RPMI7951 (cell line): ENCODE measurements around the gene TPP1. TPM values are rescaled to one million over a fixed set of nuclear protein-coding genes. Genes with fewer than 3 reads are reported as not detected.

Experiments
- DNase-seq: peaks from one replicate; pipeline ENCODE4 v3.0.0-alpha.2; 2012; ENCODE audit warnings: low read depth
- total RNA-seq: library from RNA; depleted of rRNA; stranded (reverse); fragments of >200 nt; shearing (Covaris generic); gene quantifications from 2 replicates; pipeline ENCODE4 v1.2.3, GENCODE V29; 2014

Gene TPP1
- total RNA-seq, 1 experiment from 2014 or later = 20.3 TPM

DNA sequence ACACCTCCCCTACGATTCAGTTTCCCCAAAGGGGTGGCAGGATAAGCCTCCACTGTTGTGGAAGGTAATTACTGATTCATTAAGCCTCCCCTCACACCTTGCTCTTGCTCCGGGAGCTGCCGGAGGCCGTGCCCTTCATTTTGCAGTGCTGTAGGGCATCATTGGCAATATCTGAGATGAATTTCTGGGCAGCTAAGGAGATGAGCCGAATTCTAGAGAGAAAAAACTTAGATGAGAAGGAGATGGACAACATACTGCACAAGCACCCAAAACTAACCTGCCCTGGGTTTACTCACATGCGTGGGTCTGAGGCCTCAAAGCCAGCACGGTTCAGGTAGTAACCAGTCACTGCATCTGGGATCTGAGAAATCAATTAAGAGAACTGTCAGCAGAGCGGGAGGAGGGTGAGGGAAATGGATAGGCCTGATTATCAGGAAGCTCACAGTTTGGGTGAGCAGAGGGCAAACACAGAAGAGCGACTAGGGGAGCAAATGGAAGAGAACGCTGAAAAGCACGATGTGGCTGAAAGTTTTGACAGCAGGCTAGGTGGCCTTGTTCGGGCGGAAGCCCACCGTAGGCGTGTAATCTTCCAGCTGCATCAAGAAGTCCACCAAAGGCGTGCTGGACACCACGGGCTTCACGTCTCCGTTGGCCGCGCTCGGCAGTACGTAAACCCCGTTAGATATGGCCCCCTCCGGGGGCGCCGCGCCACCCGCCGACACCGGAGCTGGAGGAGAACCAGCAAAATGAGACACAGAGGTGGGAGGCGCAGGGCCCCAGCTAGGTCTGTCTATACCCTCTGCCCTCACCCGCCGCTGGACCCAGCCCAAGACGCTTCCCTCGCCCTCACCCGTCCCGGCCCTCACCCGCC, 7.9 kb downstream of the TPP1 start:
- peak; percentile 11 for DNase-seq

DNA sequence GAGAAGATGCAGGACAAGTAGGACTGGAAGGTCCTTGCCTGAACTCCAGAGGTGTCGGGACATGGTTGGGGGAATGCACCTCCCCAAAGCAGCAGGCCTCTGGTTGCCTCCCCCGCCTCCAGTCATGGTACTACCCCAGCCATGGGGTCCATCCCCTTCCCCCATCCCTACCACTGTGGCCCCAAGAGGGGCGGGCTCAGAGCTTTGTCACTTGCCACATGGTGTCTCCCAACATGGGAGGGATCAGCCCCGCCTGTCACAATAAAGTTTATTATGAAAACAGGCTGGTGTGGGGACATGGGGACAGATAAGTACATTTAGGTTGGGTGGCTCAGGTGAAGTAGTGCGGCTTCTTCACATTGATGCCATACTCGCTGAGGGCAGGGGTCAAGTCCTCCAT, 8.6 kb downstream of the TPP1 start:
- DNase-seq = no peak

DNA sequence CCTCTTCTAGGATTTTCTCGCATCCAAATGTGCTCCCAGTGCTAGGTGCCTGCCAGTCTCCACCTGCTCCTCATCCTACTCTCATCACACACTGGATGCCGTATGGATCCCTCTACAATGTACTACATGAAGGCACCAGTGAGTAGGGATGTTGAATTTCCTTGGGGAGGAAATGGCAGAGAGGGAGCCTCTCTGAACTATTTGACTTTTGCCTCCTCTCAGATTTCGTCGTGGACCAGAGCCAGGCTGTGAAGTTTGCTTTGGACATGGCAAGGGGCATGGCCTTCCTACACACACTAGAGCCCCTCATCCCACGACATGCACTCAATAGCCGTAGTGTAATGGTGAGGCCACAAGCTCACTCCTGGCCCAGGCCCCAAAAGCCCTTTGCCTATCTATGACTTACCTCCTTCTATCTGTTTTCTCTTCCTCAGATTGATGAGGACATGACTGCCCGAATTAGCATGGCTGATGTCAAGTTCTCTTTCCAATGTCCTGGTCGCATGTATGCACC, 9.7 kb downstream of the TPP1 start:
- no peak for DNase-seq

DNA sequence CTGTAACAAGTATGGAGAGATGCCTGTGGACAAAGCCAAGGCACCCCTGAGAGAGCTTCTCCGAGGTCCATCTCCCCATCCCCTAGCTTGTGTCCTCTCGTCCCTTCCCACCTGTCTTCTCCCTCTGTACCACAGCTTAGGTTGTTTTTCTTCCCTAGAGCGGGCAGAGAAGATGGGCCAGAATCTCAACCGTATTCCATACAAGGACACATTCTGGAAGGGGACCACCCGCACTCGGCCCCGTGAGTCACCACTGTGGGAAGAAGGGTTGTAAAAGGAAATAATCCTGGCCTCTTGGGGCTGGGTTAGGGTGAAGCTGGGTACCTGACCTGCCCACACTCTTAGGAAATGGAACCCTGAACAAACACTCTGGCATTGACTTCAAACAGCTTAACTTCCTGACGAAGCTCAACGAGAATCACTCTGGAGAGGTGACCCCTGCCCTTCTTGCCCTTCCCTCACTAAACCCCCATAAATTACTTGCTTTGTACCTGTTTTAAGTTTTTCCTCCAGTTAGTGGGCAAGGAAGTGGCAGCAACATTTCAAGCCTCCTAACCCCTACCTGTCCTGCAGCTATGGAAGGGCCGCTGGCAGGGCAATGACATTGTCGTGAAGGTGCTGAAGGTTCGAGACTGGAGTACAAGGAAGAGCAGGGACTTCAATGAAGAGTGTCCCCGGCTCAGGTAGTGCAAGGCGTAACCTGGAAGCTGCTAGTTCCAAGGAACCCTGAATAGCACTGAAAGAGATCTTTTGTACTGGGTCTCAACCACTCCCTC, 10.3 kb downstream of the TPP1 start:
- DNase-seq = no peak

DNA sequence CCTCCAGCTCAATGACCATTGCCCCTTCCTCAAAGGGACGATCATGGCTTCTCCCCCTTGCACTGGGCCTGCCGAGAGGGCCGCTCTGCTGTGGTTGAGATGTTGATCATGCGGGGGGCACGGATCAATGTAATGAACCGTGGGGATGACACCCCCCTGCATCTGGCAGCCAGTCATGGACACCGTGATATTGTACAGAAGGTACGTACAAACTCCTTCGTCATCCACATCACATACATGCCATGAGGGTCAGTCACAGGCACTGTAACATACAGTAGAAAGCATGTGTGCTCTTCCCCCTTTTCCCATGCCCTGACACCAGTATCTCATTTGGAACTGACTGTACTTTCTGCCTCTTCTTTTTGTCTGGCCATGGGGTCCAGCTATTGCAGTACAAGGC, 11.2 kb downstream of the TPP1 start:
- DNase-seq = no peak

- DNase-seq = peak; percentile 51
These were observed 11.9 kb downstream of the TPP1 start for GRCh38 chr11:6607190-6607795.

- peak; percentile 94 for DNase-seq
These were observed 12.6 kb downstream of the TPP1 start for GRCh38 chr11:6606471-6607189.

GRCh38 chr11:6604790-6605189, 14.4 kb downstream of the TPP1 start:
- DNase-seq = no peak

GRCh38 chr11:6604081-6604626, 15.1 kb downstream of the TPP1 start:
- peak; percentile 66 for DNase-seq

DNA sequence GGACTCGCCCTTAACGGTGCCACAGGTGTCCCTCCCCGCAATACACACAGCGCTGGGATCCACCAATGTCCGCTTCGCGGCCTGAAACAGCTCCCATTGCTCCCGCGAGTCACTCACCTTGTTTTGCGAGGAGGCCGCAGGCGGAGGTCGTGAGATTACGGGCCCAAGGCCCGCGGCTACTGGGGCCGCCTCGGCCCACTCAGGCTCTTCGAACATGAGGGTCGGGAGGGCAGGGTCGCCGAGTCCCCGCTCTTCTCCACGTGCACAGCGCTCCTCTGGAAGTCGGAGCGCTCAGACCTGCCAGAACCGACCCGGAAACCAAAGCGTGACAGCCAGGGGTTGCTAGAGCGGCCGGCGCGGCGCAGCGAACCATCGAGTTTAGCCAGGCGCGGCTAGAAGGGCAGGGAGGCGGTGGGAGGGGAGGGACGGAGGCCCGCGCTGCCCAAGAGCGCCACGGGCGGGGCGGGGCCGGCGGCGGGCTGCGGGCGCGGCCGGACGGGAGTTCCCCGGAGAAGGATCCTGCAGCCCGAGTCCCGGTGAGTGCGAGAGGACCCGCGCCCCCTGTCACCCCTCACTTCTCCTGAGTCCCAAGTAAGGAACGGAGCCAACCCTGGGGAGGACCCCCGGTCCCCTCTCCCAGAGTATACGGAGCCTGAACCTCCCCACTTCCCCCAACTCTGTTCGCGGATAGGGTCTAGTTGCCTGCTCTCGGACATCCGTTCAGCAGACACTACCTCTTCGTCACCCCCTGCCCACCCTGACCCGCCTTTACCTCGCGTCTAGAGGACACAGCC, 15.7 kb downstream of the TPP1 start, which contains the start of the genes ILK and RRP8:
Gene ILK (plus strand): TSS at position 488 of the 794 bp plus-strand sequence. CDS start 498 bp downstream, outside the sequence.
Gene RRP8 (minus strand): TSS at position 330 of the 794 bp plus-strand sequence. CDS start 114 bp downstream, at position 216.
- DNase-seq = peak; percentile 88

GRCh38 chr11:6602096-6602940, 16.9 kb downstream of the TPP1 start:
- no peak for DNase-seq

GRCh38 chr11:6601041-6601461, 18.2 kb downstream of the TPP1 start:
- no peak for DNase-seq

DNA sequence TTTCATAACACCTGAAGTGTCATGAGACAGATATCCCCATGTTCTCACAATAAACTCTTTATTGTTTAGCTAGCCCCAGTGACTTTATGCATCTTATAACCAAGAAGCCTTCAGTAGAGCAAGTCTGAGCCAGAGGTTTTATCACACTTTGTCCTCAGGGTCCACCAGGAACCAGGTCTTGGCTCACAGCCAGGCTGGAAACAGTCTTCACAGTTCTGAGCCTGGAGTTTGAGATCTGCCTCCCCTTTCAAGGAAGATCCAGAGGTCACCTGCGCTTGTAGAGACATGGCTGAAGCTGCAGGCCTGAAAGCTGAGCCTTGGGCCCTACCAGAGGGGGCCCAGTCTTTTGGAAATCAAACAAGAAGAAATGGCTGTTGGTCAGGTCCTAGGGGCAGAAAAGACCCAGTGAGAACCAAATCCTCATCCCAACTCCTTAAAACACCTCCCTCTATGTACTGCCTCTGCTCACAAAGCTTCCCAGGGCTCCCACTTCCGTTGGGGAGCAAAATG, 19.3 kb downstream of the TPP1 start:
- no peak for DNase-seq

- DNase-seq = no peak
These were observed 19.8 kb downstream of the TPP1 start for GRCh38 chr11:6599449-6599848.

GRCh38 chr11:6598555-6598954, 20.7 kb downstream of the TPP1 start:
- DNase-seq = no peak

- no peak for DNase-seq
These were observed 22.9 kb downstream of the TPP1 start for GRCh38 chr11:6596239-6596877.

- DNase-seq = no peak
These were observed 25.0 kb downstream of the TPP1 start for GRCh38 chr11:6594142-6594768.

- DNase-seq = no peak
These were observed 31.2 kb downstream of the TPP1 start for GRCh38 chr11:6588018-6588417.
